Measurements from ENCODE around the gene PPARG. TPM values are rescaled to one million over a fixed set of nuclear protein-coding genes. Genes with fewer than 3 reads are reported as not detected.

The PPARG gene
- total RNA-seq, 2 donors from 2014 or later: 7.0 to 12.9 TPM

GRCh38 chr3:12286504-12286903 lies 2.4 kb upstream of the PPARG start:
- WGBS: 89% methylated on average over 12 of the region's 12 CpGs
- Histone ChIP-seq H3K9me3 (no peaks in the 10 kb centered on the region), H3K4me1 (replicated peaks) (no peaks in the 10 kb centered on the region), H3K27me3 (replicated peaks; ENCODE audit: insufficient read depth) (no peaks in the 10 kb centered on the region), H3K4me3 (no peak overlapping the region), H3K27ac (no peak overlapping the region), H3K36me3 (no peaks in the 10 kb centered on the region)
- TF ChIP-seq POLR2AphosphoS5 (IDR thresholded peaks at IDR 0.05) (no peak), POLR2A (IDR thresholded peaks at IDR 0.05) (no peak), CTCF (IDR thresholded peaks at IDR 0.05) (no peak)
- intact Hi-C loops (cut with DNase I): no loop called here
- DNase-seq (ENCODE audit: low spot score): no peak

- Histone ChIP-seq H3K27ac (peak overlapping the region; percentile 40 to 44), H3K9me3 (no peaks in the 10 kb centered on the region), H3K36me3 (no peaks in the 10 kb centered on the region), H3K4me3 (peak overlapping the region; percentile 30 to 63), H3K4me1 (replicated peaks) (no peaks in the 10 kb centered on the region), H3K27me3 (replicated peaks; ENCODE audit: insufficient read depth) (no peaks in the 10 kb centered on the region)
- WGBS: 33% methylated on average over 30 of the region's 33 CpGs
- intact Hi-C loops (cut with DNase I): no loop called here
- DNase-seq (ENCODE audit: low spot score): no peak
- TF ChIP-seq CTCF (IDR thresholded peaks at IDR 0.05): no peak
- TF ChIP-seq POLR2AphosphoS5 (IDR thresholded peaks at IDR 0.05): no peak
- no peak for TF ChIP-seq POLR2A (IDR thresholded peaks at IDR 0.05)
Observed at GRCh38 chr3:12286927-12287726, 1.7 kb upstream of the PPARG start.

GRCh38 chr3:12287727-12288181 lies 1.1 kb upstream of the PPARG start:
- Histone ChIP-seq H3K27ac (peak overlapping the region; percentile 57 to 65), H3K36me3 (no peaks in the 10 kb centered on the region), H3K4me3 (peak overlapping the region; percentile 63 to 66), H3K9me3 (no peaks in the 10 kb centered on the region), H3K4me1 (replicated peaks) (no peaks in the 10 kb centered on the region), H3K27me3 (replicated peaks; ENCODE audit: insufficient read depth) (no peaks in the 10 kb centered on the region)
- WGBS: 1% methylated on average over 22 of the region's 63 CpGs
- TF ChIP-seq CTCF (IDR thresholded peaks at IDR 0.05) (no peak), POLR2AphosphoS5 (IDR thresholded peaks at IDR 0.05) (no peak), POLR2A (IDR thresholded peaks at IDR 0.05) (no peak)
- intact Hi-C loops (cut with DNase I): no loop called here
- peak; percentile 10 for DNase-seq (ENCODE audit: low spot score)

- no peak overlapping the region for H3K27ac ChIP-seq
- intact Hi-C loops (cut with DNase I): no loop called here
- 61% methylated on average over 3 of the region's 3 CpGs for WGBS
- H3K9me3 ChIP-seq: no peaks in the 10 kb centered on the region
- H3K36me3 ChIP-seq: no peaks in the 10 kb centered on the region
- no peak for DNase-seq (ENCODE audit: low spot score)
- TF ChIP-seq POLR2AphosphoS5 (IDR thresholded peaks at IDR 0.05) (no peak), POLR2A (IDR thresholded peaks at IDR 0.05) (no peak), CTCF (IDR thresholded peaks at IDR 0.05) (no peak)
- no peaks in the 10 kb centered on the region for H3K4me1 ChIP-seq (replicated peaks)
- no peak overlapping the region for H3K4me3 ChIP-seq
- H3K27me3 ChIP-seq (replicated peaks; ENCODE audit: insufficient read depth): no peaks in the 10 kb centered on the region
Observed at GRCh38 chr3:12289524-12289923, 654 bp downstream of the PPARG start.

- no peaks in the 10 kb centered on the region for H3K4me1 ChIP-seq (replicated peaks)
- no peak for TF ChIP-seq CTCF (IDR thresholded peaks at IDR 0.05)
- no peak for TF ChIP-seq POLR2AphosphoS5 (IDR thresholded peaks at IDR 0.05)
- no peak for TF ChIP-seq POLR2A (IDR thresholded peaks at IDR 0.05)
- no peak overlapping the region for H3K4me3 ChIP-seq
- H3K27ac ChIP-seq: no peak overlapping the region
- H3K9me3 ChIP-seq: no peaks in the 10 kb centered on the region
- 84% methylated on average over 9 of the region's 9 CpGs for WGBS
- no peaks in the 10 kb centered on the region for H3K27me3 ChIP-seq (replicated peaks; ENCODE audit: insufficient read depth)
- no peaks in the 10 kb centered on the region for H3K36me3 ChIP-seq
- intact Hi-C loops (cut with DNase I): no loop called here
- no peak for DNase-seq (ENCODE audit: low spot score)
Observed at GRCh38 chr3:12292770-12293169, 3.9 kb downstream of the PPARG start.
